ENCODE data around the gene RUNX1.

- TF ChIP-seq CTCF (conservative IDR thresholded peaks at IDR 0.05; ENCODE audit: low read depth, low read length), result no peak
- TF ChIP-seq EZH2 (IDR thresholded peaks at IDR 0.05; ENCODE audit: borderline replicate concordance, low read depth, low read length, poor library complexity, severe bottlenecking), result no peak
These were observed 115.3 kb downstream of the RUNX1 start for GRCh38 chr21:34933609-34934335.

All from A673 (cell line).